ENCODE results near the gene HPD.
A peak's percentile ranks its signal among the peaks of the same experiment; 100 is the strongest.
"Not testable (repeated sequence)": the region's sequence is repeated elsewhere in the genome, so short reads cannot be mapped to it uniquely, and the experiment has no call there.

Gene HPD

DNA sequence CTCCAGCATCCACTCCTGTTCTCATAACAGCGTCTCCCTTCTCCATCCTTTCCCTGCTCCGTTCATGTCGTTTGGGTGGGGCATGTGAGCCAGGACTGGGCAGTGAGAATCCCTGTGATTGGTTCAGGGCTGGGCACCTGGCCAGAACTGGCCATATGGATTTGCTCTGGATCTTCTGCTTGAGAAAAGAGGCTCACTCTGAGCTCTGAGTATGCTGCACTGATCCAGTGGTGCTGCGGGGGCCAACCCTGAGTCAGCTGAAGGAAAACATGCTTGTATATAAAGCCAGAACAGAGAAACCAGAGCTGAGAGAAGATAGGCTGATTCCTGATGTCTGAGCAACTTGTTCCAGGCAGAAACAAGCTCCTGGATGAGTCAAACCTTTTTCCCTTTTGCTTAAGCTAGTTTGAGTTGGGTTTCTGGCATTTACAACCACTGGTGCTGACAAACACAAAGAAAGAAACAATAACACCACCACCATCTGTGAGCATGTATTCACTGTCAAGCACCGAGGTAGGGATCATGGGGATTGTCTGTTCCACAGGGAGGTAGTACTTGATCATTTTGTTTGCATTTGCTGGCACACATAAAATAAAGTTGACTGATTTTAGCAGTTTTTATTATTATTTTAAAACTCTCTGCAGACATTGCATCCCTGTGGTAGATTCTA, 14.0 kb upstream of the HPD start:
- TF ChIP-seq, protein P1, sequence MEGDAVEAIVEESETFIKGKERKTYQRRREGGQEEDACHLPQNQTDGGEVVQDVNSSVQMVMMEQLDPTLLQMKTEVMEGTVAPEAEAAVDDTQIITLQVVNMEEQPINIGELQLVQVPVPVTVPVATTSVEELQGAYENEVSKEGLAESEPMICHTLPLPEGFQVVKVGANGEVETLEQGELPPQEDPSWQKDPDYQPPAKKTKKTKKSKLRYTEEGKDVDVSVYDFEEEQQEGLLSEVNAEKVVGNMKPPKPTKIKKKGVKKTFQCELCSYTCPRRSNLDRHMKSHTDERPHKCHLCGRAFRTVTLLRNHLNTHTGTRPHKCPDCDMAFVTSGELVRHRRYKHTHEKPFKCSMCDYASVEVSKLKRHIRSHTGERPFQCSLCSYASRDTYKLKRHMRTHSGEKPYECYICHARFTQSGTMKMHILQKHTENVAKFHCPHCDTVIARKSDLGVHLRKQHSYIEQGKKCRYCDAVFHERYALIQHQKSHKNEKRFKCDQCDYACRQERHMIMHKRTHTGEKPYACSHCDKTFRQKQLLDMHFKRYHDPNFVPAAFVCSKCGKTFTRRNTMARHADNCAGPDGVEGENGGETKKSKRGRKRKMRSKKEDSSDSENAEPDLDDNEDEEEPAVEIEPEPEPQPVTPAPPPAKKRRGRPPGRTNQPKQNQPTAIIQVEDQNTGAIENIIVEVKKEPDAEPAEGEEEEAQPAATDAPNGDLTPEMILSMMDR (IDR thresholded peaks at IDR 0.05; ENCODE audit: borderline replicate concordance, extremely low read depth, low read length, poor library complexity, severe bottlenecking), result no peak
- no peak for TF ChIP-seq EZH2 (IDR thresholded peaks at IDR 0.05; ENCODE audit: borderline replicate concordance, low read depth, low read length, severe bottlenecking)
- Histone ChIP-seq H3K79me2 (ENCODE audit: insufficient read depth, low read length) (no peaks in the 10 kb centered on the region), H3K4me3 (ENCODE audit: low read depth in 1 of 2, low read length in 2 of 2) (no peak overlapping the region), H3K9ac (ENCODE audit: low read depth, low read length) (no peak overlapping the region), H3K27ac (ENCODE audit: low read length) (no peak overlapping the region), H2AFZ (ENCODE audit: low read depth, low read length) (no peak overlapping the region), H3K36me3 (ENCODE audit: insufficient read depth, low read length) (no peaks in the 10 kb centered on the region), H3K27me3 (ENCODE audit: insufficient read depth, low read length, poor library complexity) (no peaks in the 10 kb centered on the region), H4K20me1 (ENCODE audit: insufficient read depth, low read length) (no peaks in the 10 kb centered on the region), H3K4me1 (ENCODE audit: insufficient read depth, low read length) (no peaks in the 10 kb centered on the region), H3K9me3 (ENCODE audit: insufficient read depth, low read length, severe bottlenecking) (no peaks in the 10 kb centered on the region), H3K4me2 (ENCODE audit: insufficient read depth, low read length) (no peak overlapping the region)
- ATAC-seq (ENCODE audit: insufficient read depth, low read depth) (no peak), DNase-seq (no peak)

- TF ChIP-seq, protein P1 (IDR thresholded peaks at IDR 0.05; ENCODE audit: borderline replicate concordance, extremely low read depth, low read length, poor library complexity, severe bottlenecking), result no peak
- no peak for TF ChIP-seq EZH2 (IDR thresholded peaks at IDR 0.05; ENCODE audit: borderline replicate concordance, low read depth, low read length, severe bottlenecking)
- Histone ChIP-seq H3K4me3 (ENCODE audit: low read depth in 1 of 2, low read length in 2 of 2) (no peak overlapping the region), H3K27ac (ENCODE audit: low read length) (no peak overlapping the region), H3K4me2 (ENCODE audit: insufficient read depth, low read length) (no peak overlapping the region), H4K20me1 (ENCODE audit: insufficient read depth, low read length) (no peaks in the 10 kb centered on the region), H3K4me1 (ENCODE audit: insufficient read depth, low read length) (no peaks in the 10 kb centered on the region), H3K9me3 (ENCODE audit: insufficient read depth, low read length, severe bottlenecking) (no peaks in the 10 kb centered on the region), H2AFZ (ENCODE audit: low read depth, low read length) (no peak overlapping the region), H3K36me3 (ENCODE audit: insufficient read depth, low read length) (no peaks in the 10 kb centered on the region), H3K27me3 (ENCODE audit: insufficient read depth, low read length, poor library complexity) (no peaks in the 10 kb centered on the region), H3K79me2 (ENCODE audit: insufficient read depth, low read length) (no peaks in the 10 kb centered on the region), H3K9ac (ENCODE audit: low read depth, low read length) (no peak overlapping the region)
- no peak for DNase-seq
- peak; percentile 47; the same call in 1 of the 3 replicates for ATAC-seq (ENCODE audit: insufficient read depth, low read depth)
Measured at GRCh38 chr12:121871467-121871866, 12.8 kb upstream of the HPD start.

GRCh38 chr12:121869229-121869628, 10.6 kb upstream of the HPD start:
- ATAC-seq (ENCODE audit: insufficient read depth, low read depth); H3K36me3 ChIP-seq (ENCODE audit: insufficient read depth, low read length); DNase-seq: not testable (repeated sequence)

DNA sequence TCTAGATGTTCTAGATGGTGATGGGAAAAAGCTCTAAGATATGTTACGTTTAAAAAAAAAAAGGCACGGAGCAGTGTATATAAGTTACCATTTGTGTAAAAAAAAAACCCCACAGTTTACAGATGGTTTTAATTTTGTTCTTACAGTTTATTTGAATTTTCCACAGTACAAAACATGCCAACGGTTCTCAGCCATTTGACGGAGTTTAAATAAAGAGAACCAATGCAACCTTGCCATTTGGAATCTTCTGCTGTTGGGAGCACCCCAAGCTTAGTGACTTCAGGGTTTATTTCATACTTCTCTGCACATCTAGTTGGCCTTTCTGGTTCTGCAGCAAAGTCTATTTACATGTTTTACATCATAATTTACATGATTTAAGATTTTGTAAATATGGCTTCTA, 7.7 kb upstream of the HPD start:
- Histone ChIP-seq H4K20me1 (ENCODE audit: insufficient read depth, low read length) (no peaks in the 10 kb centered on the region), H3K4me1 (ENCODE audit: insufficient read depth, low read length) (no peaks in the 10 kb centered on the region), H3K27ac (ENCODE audit: low read length) (no peak overlapping the region), H3K4me3 (ENCODE audit: low read depth in 1 of 2, low read length in 2 of 2) (no peak overlapping the region), H2AFZ (ENCODE audit: low read depth, low read length) (no peak overlapping the region; the same call in 1 of the 2 replicates), H3K4me2 (ENCODE audit: insufficient read depth, low read length) (no peak overlapping the region), H3K27me3 (ENCODE audit: insufficient read depth, low read length, poor library complexity) (no peaks in the 10 kb centered on the region), H3K9me3 (ENCODE audit: insufficient read depth, low read length, severe bottlenecking) (no peaks in the 10 kb centered on the region), H3K79me2 (ENCODE audit: insufficient read depth, low read length) (no peaks in the 10 kb centered on the region), H3K9ac (ENCODE audit: low read depth, low read length) (no peak overlapping the region), H3K36me3 (ENCODE audit: insufficient read depth, low read length) (no peaks in the 10 kb centered on the region)
- no peak for ATAC-seq (ENCODE audit: insufficient read depth, low read depth)
- DNase-seq, result no peak
- TF ChIP-seq, protein P1 (IDR thresholded peaks at IDR 0.05; ENCODE audit: borderline replicate concordance, extremely low read depth, low read length, poor library complexity, severe bottlenecking), result no peak
- no peak for TF ChIP-seq EZH2 (IDR thresholded peaks at IDR 0.05; ENCODE audit: borderline replicate concordance, low read depth, low read length, severe bottlenecking)

More at GRCh38 chr12:121869229-121869628, 10.6 kb upstream of the HPD start:
- not testable (repeated sequence) for H4K20me1 ChIP-seq (ENCODE audit: insufficient read depth, low read length); H3K4me2 ChIP-seq (ENCODE audit: insufficient read depth, low read length); H3K27ac ChIP-seq (ENCODE audit: low read length); H3K79me2 ChIP-seq (ENCODE audit: insufficient read depth, low read length); H3K4me3 ChIP-seq (ENCODE audit: low read depth in 1 of 2, low read length in 2 of 2); H3K9ac ChIP-seq (ENCODE audit: low read depth, low read length); H3K27me3 ChIP-seq (ENCODE audit: insufficient read depth, low read length, poor library complexity); H3K9me3 ChIP-seq (ENCODE audit: insufficient read depth, low read length, severe bottlenecking); H3K4me1 ChIP-seq (ENCODE audit: insufficient read depth, low read length); H2AFZ ChIP-seq (ENCODE audit: low read depth, low read length)
